GM21360 (cell line): ENCODE measurements around the gene PSME2.
A peak's percentile ranks its signal among the peaks of the same experiment; 100 is the strongest.

Source experiments
- ATAC-seq: cut with Tn5 transposase; IDR thresholded peaks from one replicate; pipeline ENCODE4 v1.9.1; 2021; ENCODE audit warnings: mild to moderate bottlenecking, moderate library complexity; ENCODE audit not compliant: unreplicated experiment

PSME2 gene

DNA sequence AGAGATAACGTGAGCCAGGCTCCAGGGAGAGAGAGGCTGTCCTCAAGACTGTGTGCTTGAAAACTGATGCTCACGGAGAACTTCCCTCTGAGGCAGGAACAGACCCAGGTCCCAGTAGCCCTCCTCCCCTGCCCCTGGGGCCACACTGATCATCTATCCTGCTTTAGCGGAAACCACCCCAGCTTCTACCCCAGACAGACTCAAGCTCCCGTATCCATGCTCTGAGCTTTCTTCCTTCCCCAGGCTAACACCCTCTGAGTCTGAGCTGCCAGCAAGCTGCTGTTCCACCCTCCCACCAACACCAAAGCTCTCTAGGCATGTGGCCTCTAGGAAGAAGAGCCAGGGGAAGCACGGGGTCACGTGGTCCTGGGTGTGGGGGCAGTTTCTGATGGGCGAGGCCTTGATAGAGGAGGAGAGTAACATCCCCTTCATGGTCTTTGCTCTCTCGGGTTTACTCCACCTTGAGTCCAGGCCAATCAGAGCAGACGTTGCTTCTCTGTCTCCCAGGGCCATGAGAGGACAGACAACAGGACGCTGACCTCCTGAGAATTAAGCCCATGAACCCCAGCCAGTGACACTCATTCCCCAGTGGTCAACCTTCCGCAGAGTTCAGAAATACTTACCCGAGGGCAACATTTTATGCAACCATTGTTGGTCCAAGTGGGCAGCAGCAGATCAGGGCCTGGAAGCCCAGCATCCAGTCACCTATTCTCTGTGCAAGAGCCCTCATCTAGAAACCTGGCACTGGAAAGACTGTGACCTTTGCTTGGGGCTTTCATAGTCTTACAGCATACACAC, 50.9 kb downstream of the PSME2 start:
- ATAC-seq: peak; percentile 63

- ATAC-seq: no peak
Observed at GRCh38 chr14:24094841-24095270, 51.6 kb downstream of the PSME2 start.

GRCh38 chr14:24093901-24094840, 52.2 kb downstream of the PSME2 start, which contains the start of gene PCK2:
PCK2 (plus strand) TSS chr14:24094311; CDS start chr14:24094406, 95 bp downstream.
- peak; percentile 52 for ATAC-seq
